ENCODE data around the gene ARL16.

GRCh38 chr17:81708739-81709185 lies 25.2 kb upstream of the ARL16 start:
- no peak for TF ChIP-seq POLR2A (IDR thresholded peaks at IDR 0.05)
- no peak for TF ChIP-seq CTCF (IDR thresholded peaks at IDR 0.05)
- no peak for TF ChIP-seq EP300 (IDR thresholded peaks at IDR 0.05)

Data from tibial nerve (tissue), 4 donors.